NCI-H2081 treated with DMSO at 0.1 percent for 48 hours (cell line): Measurements from ENCODE around the gene BCAM.
"Not testable (repeated sequence)": the region's sequence is repeated elsewhere in the genome, so short reads cannot be mapped to it uniquely, and the experiment has no call there.

Experiments used
- DNase-seq: peaks from one replicate; lab custom pipeline; 2025; lab: John Stamatoyannopoulos, UW

Gene BCAM

DNA sequence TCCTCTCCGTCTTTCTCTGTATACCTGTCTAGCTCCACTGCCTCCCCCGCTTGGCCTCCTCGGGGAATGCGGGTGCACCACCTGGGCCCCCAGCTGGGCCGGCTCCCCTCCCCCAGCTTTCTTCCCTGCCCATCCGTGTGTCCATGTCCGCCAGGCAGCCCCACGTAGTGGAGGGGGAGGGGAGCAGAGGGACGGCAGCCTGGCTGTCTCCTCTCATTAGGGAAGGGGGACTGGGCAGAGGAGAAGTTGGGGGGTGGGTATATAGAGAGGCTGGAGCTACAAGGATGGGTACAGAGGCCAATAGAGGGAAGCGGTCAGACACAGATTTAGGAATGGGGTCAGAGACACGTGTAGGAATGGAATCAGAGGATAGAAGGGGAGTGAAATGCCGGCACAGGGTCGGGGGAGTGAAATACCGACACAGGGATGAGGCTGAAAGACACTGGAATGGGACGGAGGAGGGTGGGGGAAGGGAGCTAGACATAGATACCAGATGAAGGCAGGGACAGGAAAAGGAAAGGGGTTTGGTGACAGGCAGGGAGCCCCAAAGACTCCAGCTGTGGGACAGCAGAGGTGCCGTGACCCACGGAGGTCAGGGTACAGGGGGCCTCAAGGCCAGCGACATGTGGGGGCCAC, 40.0 kb downstream of the BCAM start:
- DNase-seq, result no peak

- no peak for DNase-seq
Measured at GRCh38 chr19:44850641-44851109, 41.8 kb downstream of the BCAM start.

- DNase-seq, result no peak
Measured at GRCh38 chr19:44851427-44851826, 42.5 kb downstream of the BCAM start.

- no peak for DNase-seq
Measured at GRCh38 chr19:44855606-44856005, 46.7 kb downstream of the BCAM start.

- no peak for DNase-seq
Measured at GRCh38 chr19:44856421-44857083, 47.6 kb downstream of the BCAM start.

- no peak for DNase-seq
Measured at GRCh38 chr19:44857837-44858236, 48.9 kb downstream of the BCAM start.

- DNase-seq, result not testable (repeated sequence)
Measured at GRCh38 chr19:44861576-44861975, 52.7 kb downstream of the BCAM start.

DNA sequence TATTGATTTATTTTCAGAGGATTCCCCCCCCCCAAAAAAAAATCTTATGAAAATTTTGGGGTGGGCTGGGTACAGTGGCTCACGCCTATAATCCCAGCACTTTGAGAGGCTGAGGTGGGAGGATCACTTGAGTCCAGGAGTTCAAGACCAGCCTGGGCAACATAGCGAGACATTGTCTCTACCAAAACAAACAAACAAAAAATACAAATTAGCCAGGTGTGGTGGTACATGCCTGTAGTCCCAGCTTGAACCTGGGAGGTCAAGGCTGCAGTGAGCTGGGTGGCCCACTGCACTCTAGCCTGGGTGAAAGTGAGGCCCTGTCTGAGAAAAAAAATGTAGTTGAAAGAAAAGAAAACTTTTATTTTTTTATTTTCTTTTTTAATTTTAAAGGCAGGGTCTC, 55.1 kb downstream of the BCAM start:
- DNase-seq, result no peak

- DNase-seq, result no peak
Measured at GRCh38 chr19:44865196-44865767, 56.4 kb downstream of the BCAM start.

DNA sequence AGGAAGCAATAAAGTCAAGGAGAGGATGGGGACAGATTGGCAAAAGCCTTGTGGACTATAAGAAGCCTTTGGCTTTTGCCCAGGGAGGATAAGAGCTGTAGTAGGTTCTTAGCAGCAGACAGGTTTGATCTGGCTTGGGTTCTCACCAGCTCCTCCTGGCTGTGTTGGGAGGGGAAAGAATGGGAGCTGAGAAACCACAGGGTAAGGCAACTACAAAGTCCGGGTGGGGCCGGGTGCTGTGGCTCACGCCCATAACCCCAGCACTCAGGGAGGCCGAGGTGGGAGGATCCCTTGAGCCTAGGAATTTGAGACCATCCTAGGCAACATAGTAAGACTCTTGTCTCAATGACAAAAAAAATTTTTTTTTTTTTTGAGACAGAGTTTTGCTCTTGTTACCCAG, 57.8 kb downstream of the BCAM start:
- no peak for DNase-seq

DNA sequence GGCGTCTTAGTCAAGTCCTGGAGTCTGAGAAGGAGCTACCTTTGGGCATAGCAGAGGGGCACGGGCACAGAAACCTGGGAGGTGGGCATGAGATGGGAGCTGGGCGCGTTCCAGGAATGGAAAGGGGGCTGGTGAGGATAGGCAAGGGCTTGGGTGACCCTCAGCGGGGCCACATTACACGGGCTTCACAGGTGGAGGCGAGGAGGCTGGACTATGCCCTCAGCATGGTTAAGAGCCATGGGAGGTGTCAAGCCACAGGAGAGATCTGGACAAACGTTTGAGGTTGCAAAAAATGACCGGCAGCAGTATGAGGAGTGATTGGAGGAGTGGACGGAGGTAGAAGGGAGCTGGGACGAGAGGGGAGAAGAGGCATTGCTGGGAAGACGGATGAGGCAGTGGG, 58.7 kb downstream of the BCAM start:
- no peak for DNase-seq

DNA sequence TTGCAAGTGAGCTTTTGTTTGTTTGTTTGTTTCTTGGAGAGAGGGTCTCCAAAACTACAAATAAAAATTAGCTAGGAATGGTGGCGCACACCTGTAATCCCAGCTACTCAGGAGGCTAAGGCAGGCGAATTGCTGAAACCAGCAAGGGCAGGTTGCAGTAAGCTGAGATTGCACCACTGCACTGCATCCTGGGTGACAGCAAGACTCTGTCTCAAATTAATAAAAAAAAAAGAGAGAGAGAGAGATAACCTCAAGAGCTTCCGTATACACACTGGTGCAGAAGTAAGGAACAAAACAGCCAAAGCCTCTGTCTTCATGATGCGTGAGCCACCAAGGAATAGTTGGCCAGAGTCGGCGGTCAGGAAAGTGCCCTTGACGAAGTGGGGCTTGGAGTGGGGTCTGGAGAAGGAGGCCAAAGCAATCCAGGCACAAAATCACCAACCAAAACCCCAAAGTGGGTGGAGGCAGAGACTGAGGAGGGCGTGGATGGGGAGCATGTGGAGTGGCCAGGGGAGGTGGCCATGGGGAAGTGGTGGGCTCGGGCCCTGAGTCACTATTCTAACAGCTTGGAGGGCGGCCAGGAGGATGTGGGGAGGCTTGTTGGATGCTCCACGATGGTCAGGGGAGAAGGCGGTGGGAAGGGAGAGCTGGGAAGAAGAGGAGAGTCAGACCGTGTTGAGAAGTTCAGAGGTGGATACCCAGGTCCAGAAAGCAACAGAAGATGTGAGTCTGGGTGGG, 61.0 kb downstream of the BCAM start:
- no peak for DNase-seq
